ENCODE data around the gene AADAT.

Gene AADAT

DNA sequence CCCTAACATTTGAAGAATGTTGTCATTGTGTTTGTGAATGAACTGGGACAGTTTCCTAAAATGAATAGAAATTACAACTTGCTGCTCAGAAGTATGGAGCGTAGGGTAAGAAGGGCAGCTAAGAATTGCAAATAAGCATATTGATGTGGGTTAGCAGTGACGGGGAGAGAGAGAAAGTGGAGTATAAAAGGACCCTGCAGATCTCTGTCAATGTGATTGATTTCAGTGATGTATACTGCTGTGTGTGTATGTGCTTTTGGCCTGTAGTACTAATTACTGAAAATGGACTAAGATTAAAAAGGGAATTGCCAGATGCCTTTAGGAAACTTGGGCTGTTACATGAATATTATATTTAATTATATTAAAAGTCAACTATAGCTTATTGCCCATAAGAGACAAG is 55.8 kb downstream of the AADAT start:
- DNase-seq (ENCODE audit: low spot score), result no peak

DNA sequence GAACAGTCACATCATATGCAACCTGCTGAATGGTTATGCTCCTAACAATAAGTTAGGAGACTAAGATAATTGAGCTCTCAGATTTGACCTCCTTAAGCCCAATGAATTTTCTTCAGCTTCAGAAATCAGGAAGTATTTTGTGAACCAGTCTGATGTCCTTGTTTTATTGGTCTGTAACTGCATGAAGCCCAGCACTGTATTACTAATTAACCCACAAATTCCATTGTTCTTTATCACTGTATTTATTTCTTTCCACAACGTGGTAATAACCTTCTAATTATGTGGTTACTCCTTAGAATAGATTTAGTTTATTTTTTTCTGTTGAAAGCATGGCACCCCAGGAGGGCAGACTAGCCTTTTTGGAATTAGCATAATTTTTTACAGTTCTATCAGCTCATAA is 59.6 kb downstream of the AADAT start:
- no peak for DNase-seq (ENCODE audit: low spot score)

DNA sequence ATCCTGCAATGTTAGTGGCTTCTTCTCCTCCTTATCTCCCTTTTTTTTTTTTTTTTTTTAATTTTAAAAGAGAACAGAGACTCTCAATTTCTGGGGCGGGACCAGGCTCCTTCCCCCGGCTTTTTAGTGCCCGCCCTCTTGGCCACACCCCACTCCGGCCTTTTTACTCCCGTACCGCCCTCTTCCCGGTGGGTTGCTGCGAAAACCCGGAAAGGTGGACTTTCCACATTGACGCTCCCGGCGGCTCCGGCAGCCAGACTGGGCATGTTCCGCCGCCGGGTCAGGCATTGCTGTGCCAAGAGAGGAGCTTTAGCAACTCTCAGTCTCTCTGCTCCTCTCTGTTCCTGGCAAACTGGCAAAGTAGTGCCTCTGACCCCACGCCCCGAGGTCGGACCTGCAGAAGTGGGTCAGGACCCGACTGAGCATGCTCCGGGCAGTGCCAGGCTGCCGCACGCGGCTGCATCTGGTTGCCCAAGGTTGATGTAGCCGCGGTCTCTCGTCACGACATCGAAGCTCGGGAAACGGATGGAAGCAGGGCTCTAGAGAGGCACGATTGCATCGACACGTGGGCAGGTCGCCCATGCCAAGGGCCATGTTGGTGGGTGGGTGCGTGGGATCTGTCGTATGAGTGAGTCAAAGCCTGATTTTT is 62.5 kb downstream of the AADAT start:
- DNase-seq (ENCODE audit: low spot score), result peak; percentile 95

DNA sequence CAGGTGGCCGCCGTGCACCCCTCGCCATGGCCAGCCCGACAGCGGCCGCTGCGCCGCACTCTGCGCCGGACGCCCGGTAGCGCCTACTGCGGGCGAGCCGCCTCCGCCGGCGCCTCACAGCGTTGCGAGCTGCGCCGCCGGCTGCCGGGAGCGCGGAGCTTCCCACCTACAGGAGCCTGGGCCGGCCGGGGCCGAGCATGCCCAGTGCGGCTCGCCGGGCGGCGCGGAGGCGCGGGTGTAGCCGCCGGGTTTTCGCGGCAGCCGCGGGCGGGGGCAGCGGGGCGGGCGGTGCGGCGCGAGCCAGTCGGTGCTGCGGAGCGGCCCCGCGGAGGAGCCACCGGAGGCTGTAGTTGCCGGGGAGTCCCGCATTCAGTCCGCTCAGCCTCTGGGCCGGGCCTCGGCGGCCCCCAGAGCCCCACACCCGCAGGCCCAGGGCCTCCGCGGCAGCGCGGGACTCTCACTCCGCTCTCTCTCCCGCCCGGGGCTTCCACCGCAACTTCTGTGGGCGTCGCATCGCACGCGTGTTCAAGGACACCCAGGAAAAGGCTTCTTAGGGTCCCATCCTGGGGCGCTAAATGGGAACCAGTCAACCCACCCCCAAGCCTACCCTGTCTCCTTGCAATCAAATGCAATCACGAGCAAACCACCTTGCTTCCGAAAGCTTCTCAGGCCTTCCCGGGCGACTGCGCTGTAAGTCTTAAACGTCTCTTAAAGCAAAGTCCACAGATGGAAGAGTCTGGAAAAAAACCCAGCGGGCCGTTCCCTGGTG is 63.3 kb downstream of the AADAT start, which contains the start of gene MFAP3L:
Gene MFAP3L, minus strand, starts transcription at position 143 of the 769 bp plus-strand sequence. CDS start 20,518 bp downstream, outside the sequence.
- DNase-seq (ENCODE audit: low spot score), result peak; percentile 98

DNA sequence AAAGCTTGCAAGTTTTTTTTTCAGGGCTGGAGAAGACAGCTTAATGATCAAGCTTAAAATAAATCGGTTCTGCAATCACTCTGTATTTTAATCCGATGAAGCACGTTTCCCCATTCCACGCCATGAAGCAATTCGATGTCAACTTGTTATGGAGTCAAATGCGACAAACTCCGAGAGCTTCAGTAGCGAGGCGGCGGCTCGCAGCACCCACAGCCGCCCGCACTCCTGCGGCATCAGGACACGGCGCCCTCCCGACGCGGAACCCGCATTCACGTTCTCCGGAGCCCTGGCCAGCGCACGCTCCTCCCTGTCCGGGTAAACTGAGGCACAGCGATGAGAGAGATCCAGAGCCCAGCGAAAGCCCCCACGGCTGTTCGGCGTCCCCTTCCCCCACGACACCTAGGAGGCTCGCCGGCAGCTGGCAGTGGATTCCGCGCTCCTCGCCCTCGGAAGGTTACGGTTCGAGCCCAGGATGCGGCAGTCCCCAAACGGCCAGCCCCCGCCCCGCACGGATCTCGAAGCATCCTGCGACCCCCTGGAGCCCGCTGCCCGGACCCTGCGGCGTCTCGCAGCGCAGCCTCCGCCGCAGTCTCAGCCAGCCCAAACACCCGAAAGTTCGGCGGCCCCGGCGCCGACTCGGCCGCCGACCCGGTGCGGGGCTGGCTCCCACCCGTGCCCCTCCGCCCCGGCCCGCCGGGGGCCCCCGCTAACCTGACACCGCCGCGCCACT is 64.1 kb downstream of the AADAT start:
- no peak for DNase-seq (ENCODE audit: low spot score)

DNA sequence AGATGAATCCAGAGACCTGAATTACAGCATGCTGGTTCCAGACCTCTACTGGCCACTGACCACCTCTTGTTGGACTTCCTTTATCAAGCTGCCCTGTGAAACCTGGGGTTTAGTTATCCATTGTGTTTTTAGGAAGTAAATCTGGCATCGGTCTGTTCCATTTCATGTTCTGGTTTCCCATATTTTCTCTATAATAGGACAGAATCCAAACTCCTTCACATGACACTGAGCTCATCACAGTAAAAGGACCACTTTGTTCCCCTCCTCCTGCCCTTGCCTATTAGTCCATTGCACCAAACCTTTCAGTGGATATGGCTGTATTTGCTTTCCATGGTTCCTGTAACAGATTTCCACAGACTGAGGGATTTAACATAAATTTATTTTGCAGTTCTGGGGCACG is 67.5 kb downstream of the AADAT start:
- DNase-seq (ENCODE audit: low spot score), result no peak

DNA sequence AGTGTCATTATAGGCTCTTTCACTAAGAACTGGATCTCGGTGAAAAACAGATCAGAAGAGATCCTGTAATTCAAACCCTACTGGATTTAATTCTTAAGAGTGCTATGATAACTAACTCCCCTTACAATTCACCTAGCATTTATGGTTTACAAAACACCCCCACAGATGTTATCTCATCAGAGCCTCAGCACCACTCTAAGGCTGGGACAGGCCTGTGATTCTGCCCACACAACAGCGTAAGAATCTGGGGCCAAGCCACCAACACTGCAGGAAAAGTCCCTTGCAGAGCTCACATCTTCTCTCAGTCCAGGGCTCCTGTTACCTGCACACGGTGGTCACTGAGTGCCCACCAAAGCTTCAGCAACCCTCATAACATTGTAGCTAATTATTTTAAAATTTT is 72.5 kb downstream of the AADAT start:
- DNase-seq (ENCODE audit: low spot score), result no peak

DNA sequence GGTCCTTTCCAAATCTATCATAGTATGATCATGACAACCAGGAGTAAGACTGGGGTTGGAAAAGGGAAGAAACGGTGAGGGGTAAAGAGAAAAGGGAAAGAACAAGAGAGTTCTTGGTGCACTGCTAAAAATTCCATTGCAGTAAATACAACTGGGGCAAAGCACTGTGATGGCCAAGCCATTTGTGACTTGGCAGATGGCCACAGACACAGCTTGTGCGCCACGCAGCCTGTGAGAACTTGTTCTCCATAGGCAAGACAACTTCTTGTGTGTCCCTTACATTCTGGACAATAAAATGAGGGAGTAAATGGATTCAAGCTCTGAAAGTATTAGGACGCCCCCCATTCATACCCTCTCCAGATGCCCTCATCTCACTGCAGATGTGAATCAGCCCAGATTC is 74.5 kb downstream of the AADAT start:
- no peak for DNase-seq (ENCODE audit: low spot score)

DNA sequence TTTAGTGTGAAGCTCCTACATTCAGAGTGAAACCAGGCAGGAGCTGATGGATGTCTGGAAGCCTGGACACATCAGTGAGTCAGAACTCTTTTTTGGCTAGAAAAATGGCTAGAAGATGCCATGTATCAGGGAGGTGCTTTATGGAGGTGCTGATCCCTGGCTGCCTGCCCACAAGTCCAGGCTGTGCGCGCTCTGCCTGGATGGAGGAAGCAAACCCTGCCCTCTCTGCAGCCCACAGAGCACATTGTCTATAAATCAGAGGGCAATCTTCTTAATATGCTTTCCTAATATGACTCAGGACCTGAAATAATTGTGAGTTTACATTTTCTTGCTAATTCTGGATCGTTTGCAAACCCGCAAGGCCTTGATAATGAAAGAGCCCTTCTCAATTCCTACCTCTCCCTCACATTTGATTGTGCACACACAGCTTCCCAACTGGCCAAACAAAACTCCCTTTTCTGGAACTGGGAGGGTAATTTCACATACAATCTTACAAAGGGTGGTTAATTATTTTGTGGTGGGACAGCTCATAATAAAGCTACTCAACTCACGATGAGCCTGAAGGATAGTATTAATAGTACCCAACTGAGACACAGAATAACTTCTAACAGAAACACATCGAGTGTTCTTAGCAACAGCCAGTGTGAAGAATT is 75.3 kb downstream of the AADAT start:
- no peak for DNase-seq (ENCODE audit: low spot score)

DNA sequence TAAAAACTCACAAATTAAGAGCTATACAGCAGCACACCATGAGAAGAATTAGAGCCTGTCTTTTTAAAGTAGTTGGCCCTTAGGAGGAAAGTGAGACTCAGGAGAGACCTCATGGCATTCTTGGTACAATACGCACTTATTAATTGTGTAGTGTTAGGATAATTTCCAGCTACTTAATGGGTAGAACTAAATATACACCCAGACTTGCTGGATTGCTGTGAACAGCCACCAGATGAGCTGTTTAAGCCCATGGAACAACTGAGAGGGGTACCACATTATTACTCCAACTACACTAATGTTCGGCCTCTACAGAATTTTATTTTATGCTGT is 77.2 kb downstream of the AADAT start:
- no peak for DNase-seq (ENCODE audit: low spot score)

DNA sequence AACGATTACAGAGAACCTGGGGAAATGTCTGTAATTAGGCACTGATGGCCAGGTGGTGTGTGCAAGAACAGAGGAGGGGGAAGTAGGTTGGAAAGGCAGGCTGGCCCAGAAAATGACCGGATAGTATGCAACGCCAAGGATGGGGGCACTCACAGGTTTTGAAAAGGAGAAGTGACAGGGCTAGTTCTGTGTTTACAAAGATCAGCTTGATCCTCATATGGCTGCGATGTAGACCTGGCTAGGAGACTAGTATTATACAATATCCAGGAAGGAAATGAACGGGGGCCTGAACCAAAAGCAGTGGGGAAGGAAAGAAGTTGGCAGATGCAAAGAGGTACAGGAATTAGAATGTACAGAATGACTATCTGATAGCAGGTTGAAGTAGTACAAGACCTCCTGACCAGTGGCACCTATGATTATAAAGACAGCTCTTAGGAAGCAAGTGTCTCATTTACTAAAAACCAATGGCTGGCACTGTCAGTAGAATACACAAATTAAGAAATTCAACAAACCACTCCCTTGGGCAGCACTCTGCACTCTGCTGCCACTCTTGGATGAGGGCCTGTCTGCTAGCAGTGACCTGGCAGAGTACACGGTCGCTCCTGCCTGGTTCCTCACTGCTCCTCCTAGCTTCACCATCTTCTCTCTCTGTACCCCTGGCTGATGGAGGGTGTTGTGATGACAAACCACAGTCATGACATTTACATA is 77.7 kb downstream of the AADAT start:
- DNase-seq (ENCODE audit: low spot score), result no peak

Measured in AG08396 (cell line).